Body of pancreas (tissue), 4 donors: ENCODE data around the gene SLC22A4. TPM values are rescaled to one million over a fixed set of nuclear protein-coding genes. Genes with fewer than 3 reads are reported as not detected.

Source experiments
- ATAC-seq: fragments of 150-250 bp; one replicate; pipeline ENCODE4 v1.9.1; 2016
- DNase-seq, 4 donors: peaks; one replicate each; pipeline ENCODE4 v3.0.0-alpha.2; 2019
- H3K27ac ChIP-seq, 4 donors: fragments of 200-600 bp; sonication (generic); 1 replicate in 3 of 4; 2 replicates in 1 of 4; pipeline versions ENCODE4 v1.5.1 to v1.6.1; 2016 to 2019; ENCODE audit warnings: mild to moderate bottlenecking in 1 of 4, mixed read lengths in 1 of 4, moderate library complexity in 1 of 4
- H3K27me3 ChIP-seq, 2 donors: fragments of 200-600 bp; sonication (generic); one replicate each; pipeline ENCODE4 v1.6.0; 2016; ENCODE audit warnings: mild to moderate bottlenecking in 1 of 2
- H3K36me3 ChIP-seq, 2 donors: fragments of 200-600 bp; sonication (generic); replicated peaks in 1 of 2; 2 replicates each; pipeline ENCODE4 v1.5.1; 2016; ENCODE audit warnings: low read depth in 2 of 2; ENCODE audit not compliant: insufficient read depth in 1 of 2
- H3K4me1 ChIP-seq: fragments of 200-600 bp; sonication (generic); one replicate; pipeline ENCODE4 v1.6.0; 2016
- H3K4me3 ChIP-seq, 2 donors: fragments of 200-600 bp; sonication (generic); 1 replicate in 1 of 2; 2 replicates in 1 of 2; pipeline ENCODE4 v1.5.1; 2016 to 2019
- H3K9me3 ChIP-seq, 3 donors: fragments of 200-600 bp; sonication (generic); 1 replicate in 2 of 3; 2 replicates in 1 of 3; pipeline ENCODE4 v1.5.1; 2016
- POLR2A ChIP-seq, 3 donors: fragments of 450-650 bp; IDR thresholded peaks; one replicate each; pipeline ENCODE4 v1.6.1; 2016; ENCODE audit warnings: antibody characterized with exemption in 3 of 3, mild to moderate bottlenecking in 2 of 3
- WGBS, 2 donors: methylation state at CpG; one replicate each; pipeline ENCODE4 v1.1.5; 2017; 5-methylcytosine and 5-hydroxymethylcytosine counted together
- intact Hi-C: fragments of 100-400 bp; cut with DNase I; formaldehyde crosslinking; loops from one replicate; pipeline ENCODE4 v1.15.1; 2023
- total RNA-seq, 2 donors: library from RNA; depleted of rRNA; stranded (reverse); fragments of >200 nt; gene quantifications; one replicate each; pipeline ENCODE4 v1.1.0, GENCODE V29; 2016
- TF ChIP-seq, protein P1 (sequence below), 7 experiments: fragments of 450-650 bp in 4 of 7; fragments of 200-600 bp in 3 of 7; sonication (generic) in 3 of 7; IDR thresholded peaks; one replicate each; pipeline ENCODE4 v1.5.1; 2016 to 2019; ENCODE audit warnings: antibody characterized with exemption in 7 of 7

SLC22A4 gene
- total RNA-seq, 2 donors from 2014 or later, result not detected

DNA sequence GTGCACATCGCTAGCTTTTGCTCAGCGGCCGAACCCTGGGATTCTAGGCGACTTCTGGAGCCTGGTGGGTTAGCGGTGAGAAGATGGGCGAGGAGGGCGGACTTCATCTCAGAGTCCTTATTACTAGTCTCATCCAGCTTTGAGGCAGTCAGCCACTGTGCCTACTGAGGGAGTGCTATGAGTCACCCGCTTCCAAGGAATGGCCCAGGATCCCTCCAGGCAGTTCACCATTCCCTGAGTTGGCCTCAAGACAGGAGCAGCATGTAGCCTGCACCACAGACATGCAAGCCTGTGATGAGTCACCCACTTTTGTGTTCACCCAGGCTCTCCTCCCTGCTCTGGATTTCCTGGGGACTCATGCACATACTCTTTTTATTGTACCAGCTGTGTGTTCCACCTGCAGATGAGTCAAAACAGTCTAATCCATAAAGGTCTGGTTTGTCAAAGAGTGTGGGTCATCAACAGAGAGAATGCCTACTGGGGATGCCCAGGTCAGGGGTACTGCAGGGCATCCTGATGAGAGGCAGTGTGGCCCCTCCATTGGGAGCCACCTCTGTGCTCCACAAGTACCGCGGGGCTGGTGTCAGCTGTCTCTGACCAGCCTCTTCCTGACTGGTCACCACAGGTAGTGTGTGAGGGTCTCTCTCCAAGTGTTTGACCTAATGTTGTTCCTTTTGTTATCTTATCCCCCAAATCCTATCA lies 95.5 kb downstream of the SLC22A4 start:
- Histone ChIP-seq H3K27ac (peak overlapping the region in 3 of 4 donors; percentile 75 to 88 (median 77)), H3K4me1 (peaks cover 39% of the 10 kb centered on the region), H3K36me3 (peaks cover 0 to 15% of the 10 kb centered on the region in 2 donors), H3K9me3 (no peaks in the 10 kb centered on the region), H3K4me3 (no peak overlapping the region), H3K27me3 (no peaks in the 10 kb centered on the region)
- DNase-seq (peak in 2 of 4 donors; percentile 20 to 55), ATAC-seq (no peak)
- TF ChIP-seq, protein P1, sequence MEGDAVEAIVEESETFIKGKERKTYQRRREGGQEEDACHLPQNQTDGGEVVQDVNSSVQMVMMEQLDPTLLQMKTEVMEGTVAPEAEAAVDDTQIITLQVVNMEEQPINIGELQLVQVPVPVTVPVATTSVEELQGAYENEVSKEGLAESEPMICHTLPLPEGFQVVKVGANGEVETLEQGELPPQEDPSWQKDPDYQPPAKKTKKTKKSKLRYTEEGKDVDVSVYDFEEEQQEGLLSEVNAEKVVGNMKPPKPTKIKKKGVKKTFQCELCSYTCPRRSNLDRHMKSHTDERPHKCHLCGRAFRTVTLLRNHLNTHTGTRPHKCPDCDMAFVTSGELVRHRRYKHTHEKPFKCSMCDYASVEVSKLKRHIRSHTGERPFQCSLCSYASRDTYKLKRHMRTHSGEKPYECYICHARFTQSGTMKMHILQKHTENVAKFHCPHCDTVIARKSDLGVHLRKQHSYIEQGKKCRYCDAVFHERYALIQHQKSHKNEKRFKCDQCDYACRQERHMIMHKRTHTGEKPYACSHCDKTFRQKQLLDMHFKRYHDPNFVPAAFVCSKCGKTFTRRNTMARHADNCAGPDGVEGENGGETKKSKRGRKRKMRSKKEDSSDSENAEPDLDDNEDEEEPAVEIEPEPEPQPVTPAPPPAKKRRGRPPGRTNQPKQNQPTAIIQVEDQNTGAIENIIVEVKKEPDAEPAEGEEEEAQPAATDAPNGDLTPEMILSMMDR (IDR thresholded peaks at IDR 0.05), result no peak
- TF ChIP-seq POLR2A (IDR thresholded peaks at IDR 0.05), result no peak
- WGBS, 2 donors, result 88 to 95% methylated on average over 10 of the region's 10 CpGs
- intact Hi-C loops, result no loop called here

DNA sequence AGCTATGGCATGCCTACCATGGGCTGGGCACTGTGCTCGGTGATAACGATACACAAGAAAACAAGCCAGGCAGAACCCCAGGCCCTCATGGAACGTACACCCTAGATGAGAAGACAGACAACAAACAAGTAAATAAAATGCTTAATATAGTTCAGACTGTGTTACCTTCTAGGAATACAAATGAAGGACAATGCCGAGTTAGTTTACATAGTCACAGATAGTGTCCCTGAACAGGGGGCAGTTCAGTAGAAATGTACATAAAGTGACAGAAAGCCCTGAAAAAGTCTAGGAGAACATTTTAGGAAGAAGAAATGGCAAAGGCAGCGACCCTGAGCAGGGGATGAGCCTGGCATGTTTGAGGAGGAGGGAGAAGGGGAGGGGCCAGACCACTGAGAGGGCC lies 97.1 kb downstream of the SLC22A4 start:
- Histone ChIP-seq H3K27ac (no peak overlapping the region), H3K9me3 (no peaks in the 10 kb centered on the region), H3K27me3 (no peaks in the 10 kb centered on the region), H3K4me1 (peaks cover 31% of the 10 kb centered on the region), H3K36me3 (peaks cover 0 to 17% of the 10 kb centered on the region in 2 donors), H3K4me3 (no peak overlapping the region)
- ATAC-seq, result no peak
- 55 to 78% methylated on average over 5 of the region's 5 CpGs for WGBS, 2 donors
- TF ChIP-seq POLR2A (IDR thresholded peaks at IDR 0.05), result no peak
- TF ChIP-seq, protein P1 (IDR thresholded peaks at IDR 0.05), result no peak
- no peak for DNase-seq
- intact Hi-C loops, result no loop called here

DNA sequence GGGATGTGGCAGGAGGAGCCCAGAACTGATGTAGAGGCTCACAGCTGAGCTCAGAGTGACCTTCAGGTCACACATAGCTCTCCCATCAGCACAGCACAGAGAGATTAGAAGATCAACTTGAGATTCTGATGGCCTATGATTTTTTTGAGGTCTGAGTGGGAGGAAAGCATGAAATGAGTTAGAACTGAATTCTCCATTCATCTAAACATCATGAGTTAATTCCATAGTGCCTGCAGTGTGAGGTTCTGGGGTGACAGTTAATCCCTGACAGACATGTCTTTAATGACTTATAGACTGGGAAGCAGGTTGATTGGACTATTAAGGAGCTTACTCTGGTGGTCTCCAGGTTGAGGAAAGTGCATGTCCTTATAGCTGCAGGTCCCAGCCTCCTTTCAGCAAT lies 97.7 kb downstream of the SLC22A4 start:
- no peak for ATAC-seq
- Histone ChIP-seq H3K27ac (no peak overlapping the region), H3K4me3 (no peak overlapping the region)

DNA sequence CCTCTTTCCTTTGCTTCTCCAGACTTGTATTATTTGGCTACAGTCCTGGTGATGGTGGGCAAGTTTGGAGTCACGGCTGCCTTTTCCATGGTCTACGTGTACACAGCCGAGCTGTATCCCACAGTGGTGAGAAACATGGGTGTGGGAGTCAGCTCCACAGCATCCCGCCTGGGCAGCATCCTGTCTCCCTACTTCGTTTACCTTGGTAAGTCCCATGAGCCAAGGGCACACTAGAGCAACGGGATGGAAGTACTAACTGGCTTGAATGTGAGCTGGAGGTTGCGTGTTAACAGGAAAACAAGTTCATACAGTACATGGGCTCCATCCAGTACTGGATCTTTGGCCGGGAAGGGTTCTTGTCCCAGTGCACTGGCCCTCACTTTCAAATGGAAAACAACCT lies 98.2 kb downstream of the SLC22A4 start:
- no peak for TF ChIP-seq POLR2A (IDR thresholded peaks at IDR 0.05)
- TF ChIP-seq, protein P1 (IDR thresholded peaks at IDR 0.05), result no peak
- Histone ChIP-seq H3K27ac (no peak overlapping the region), H3K4me3 (no peak overlapping the region), H3K4me1 (peaks cover 19% of the 10 kb centered on the region), H3K36me3 (peaks cover 0 to 17% of the 10 kb centered on the region in 2 donors), H3K9me3 (no peaks in the 10 kb centered on the region), H3K27me3 (no peaks in the 10 kb centered on the region)
- intact Hi-C loops, result no loop called here
- WGBS, 2 donors, result 82 to 89% methylated on average over 8 of the region's 8 CpGs
- DNase-seq, result no peak
- no peak for ATAC-seq

More for the DNA sequence above, 97.7 kb downstream of the SLC22A4 start:
- DNase-seq, result no peak
- H3K36me3 ChIP-seq, result peaks cover 0 to 17% of the 10 kb centered on the region in 2 donors
- intact Hi-C loops, result no loop called here
- no peaks in the 10 kb centered on the region for H3K9me3 ChIP-seq
- TF ChIP-seq POLR2A (IDR thresholded peaks at IDR 0.05), result no peak
- TF ChIP-seq, protein P1 (IDR thresholded peaks at IDR 0.05), result no peak
- peaks cover 25% of the 10 kb centered on the region for H3K4me1 ChIP-seq
- H3K27me3 ChIP-seq, result no peaks in the 10 kb centered on the region
